Endometrial microvascular endothelial cells (primary cell): ENCODE results near the gene DGKH. TPM values are rescaled to one million over a fixed set of nuclear protein-coding genes. Genes with fewer than 3 reads are reported as not detected.
"Not testable (repeated sequence)": the region's sequence is repeated elsewhere in the genome, so short reads cannot be mapped to it uniquely, and the experiment has no call there.

Experiments used
- in situ Hi-C: cut with HindIII; loops from 2 replicates; pipeline ENCODE4 v1.10.0; 2017; ENCODE audit warnings: low sequenced_read_pairs, low pct_unique_long_range_greater_than_20kb; ENCODE audit errors: inconsistent ontology term
- total RNA-seq: library from RNA; depleted of rRNA; stranded (reverse); fragments of >200 nt; gene quantifications from one replicate; pipeline ENCODE4 v1.2.3, GENCODE V29; 2015; ENCODE audit errors: inconsistent ontology term

DGKH gene
- total RNA-seq, 1 donor from 2014 or later, result 14.8 TPM

DNA sequence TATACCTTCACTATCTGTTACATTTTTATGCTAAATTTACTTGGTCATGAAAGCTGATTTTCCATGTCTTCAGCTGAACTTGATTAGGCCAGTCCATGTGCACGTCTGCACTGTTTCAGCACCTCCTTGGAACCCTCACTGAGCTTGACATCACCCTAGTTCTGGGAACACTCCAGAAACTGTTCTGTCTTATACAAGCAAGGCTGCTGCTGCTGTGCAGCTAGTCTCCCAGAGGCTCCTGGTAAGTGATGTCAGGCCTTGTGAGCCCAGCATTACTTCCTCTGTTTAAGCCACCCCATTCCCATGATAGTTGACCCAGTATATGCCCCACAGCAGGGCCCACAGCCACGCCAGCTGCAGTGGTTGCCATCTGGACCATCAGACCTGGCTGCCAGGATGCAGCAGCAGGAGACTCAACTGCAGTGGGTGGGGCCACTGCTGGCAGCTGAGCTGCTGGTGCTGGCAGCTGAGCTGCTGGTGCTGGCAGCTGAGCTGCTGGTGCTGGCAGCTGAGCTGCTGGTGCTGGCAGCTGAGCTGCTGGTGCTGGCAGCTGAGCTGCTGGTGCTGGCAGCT is 133.0 kb downstream of the DGKH start:
- in situ Hi-C loops, result no loop called here

DNA sequence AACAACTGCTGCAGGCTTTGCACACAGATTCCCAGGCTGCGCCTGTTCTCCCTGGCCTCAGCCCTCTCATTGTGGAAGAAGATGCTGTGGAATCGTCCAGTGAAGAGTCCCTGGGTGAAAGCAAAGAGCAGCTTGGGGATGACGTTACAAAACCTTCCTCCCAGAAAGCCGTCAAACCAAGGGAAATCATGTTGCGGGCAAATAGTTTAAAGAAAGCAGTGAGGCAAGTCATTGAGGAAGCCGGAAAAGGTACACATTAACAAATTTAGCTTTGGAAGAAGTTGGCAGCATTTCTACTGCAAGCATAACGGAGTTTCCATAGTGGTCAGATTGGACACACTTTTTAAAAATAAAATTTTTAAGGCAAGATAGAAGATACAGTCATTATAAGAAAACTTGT is 140.6 kb downstream of the DGKH start:
- in situ Hi-C loops, result no loop called here

DNA sequence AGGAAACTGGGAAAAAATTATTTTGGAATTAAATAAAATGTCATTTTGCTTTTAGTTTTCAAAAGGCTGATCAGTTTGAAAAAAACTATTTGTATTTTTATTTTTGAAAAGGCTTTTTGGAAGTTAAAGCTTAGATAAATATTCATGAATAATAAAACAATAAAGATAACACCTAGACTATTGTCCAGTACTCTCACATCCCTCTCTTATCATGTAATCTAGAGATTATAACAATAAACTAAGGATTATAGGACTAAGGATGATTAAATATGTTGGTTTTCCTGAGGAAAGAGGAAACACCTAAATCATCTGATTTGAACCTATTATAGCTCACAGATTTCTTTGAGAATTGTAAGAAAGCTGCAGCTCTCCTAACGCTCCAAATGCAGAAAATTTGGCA is 142.1 kb downstream of the DGKH start:
- in situ Hi-C loops, result no loop called here

DNA sequence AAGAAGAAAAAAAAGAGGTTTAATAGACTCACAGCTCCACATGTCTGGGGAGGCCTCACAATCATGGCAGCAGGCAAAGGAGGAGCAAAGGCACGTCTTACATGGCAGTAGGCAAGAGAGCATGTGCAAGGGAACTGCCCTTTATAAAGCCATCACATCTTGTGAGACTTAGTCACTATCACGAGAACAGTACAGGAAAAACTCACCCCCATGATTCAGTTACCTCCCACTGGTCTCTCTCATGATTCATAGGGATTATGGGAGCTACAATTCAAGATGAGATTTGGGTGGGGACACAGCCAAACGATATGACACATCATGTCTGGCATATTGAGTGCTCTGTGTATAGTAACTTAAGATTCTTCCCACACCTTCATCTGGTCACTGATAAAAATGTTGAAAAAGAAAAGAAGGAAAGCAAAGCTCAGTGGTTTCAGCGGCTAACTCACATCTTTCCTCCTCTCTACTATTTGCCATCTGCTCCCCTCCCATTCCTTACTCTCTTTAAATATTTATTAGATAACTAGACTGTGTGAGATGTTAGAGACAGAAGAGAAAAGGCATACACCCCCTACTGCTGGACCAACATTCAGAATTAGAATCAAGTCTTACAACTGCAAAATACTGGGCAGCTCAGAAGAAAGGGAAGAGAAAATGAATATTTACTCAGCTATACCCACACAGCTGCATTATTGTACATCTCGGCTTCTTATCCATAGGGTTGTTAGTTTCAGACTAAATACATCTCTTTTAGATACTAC is 163.4 kb downstream of the DGKH start:
- in situ Hi-C loops, result no loop called here

DNA sequence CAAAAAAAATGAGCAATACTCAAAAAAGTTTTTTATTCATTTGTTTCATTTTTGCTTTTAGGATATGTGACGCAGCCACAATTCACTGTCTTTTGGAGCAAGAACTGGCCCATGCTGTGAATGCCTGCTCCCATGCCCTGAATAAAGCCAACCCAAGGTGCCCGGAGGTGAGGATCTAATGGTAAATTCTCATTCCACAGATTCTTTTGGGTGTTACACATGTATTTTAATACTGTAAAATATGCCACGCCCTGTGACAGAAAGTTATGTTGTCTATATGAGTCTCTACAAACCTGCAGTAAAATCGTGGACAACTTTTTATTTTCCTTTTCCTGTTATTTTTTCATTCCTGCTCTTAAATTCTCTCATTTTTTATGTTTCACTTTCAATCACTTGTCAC is 166.0 kb downstream of the DGKH start:
- in situ Hi-C loops, result no loop called here

DNA sequence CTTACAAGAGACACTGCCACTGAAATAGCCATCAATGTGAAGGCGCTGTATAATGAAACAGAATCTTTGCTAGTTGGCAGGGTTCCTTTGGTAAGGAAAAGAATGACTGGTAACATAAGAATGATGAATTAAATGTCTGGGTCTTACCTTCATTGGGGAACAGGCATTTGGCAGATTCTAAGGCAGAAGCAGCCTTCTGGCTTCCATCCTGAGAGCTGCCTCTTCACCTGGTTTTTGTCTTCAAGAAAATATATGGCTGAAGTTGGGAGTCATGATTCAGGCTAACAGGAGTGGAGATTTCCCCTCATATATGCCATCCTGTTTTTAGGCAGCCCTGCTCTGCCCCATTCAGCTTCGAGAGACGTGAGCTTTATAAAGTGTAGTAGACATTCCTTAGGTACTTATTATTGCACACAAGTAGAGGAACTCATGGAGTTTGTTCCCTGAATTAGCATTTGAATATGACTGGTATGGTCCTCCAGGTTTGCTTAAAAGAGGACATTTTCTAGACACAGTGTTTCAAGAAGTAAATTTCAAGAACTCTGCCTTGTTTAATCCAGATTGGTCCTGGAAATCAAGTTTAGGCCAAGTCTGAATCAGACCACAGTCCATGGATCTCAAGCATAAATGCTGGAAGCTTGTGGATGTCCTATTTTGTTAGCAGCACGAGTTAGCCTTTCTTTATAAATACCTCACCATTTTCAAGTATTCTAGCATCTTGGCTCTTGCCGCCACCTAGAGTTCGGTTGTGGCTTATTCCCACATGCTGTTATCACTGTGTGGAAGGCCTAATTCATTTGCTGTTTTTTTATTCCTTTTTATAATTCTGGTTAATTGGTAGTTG is 167.4 kb downstream of the DGKH start:
- in situ Hi-C loops, result no loop called here

DNA sequence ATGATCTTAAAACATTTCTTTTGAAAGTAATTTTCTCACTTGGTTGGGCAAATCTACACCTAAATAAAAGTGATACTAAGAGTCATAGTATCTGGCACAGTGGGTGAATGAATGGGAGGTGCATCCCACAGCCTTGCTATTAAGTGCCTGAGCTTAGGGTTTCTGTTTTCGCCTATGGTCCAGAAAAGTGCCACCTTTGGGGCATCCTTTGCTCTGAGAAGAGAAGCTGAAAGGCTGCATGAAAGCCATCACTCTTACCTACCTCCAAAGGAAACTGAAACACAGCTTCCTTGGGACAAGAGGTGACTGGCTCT is 167.9 kb downstream of the DGKH start:
- in situ Hi-C loops, result no loop called here

DNA sequence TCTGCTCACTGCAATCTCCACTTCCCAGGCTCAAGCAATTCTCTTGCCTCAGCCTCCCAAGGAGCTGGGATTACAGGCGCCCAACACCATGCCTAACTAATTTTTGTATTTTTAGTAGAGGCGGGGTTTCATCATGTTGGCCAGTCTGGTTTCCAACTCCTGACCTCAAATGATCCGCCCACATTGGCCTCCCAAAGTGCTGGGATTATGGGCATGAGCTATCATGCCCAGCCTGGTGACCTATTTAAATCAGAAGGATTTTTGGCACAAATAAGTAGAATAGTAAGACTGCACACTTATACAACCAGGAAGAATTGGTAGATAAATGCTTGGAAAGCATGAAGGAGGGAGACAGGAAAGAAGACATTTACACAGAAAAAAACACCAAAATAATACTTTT is 170.1 kb downstream of the DGKH start:
- in situ Hi-C loops, result no loop called here

DNA sequence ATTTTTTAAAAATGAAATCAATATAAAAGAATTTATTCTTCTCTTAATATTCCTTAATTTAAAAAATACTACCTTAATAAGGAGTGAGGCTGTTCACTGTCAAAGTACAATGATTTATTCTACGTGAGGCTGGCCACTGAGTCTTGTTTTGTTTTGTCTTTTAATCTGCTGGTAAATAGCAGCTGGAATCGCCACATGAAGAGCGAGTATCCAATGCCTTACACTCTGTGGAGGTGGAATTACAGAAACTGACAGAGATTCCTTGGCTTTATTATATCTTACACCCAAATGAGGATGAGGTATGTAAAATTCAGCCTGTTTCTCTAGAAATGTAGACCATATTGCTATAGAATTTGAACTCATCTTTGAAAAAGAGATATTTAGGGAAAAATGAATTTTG is 170.6 kb downstream of the DGKH start:
- in situ Hi-C loops, result no loop called here

DNA sequence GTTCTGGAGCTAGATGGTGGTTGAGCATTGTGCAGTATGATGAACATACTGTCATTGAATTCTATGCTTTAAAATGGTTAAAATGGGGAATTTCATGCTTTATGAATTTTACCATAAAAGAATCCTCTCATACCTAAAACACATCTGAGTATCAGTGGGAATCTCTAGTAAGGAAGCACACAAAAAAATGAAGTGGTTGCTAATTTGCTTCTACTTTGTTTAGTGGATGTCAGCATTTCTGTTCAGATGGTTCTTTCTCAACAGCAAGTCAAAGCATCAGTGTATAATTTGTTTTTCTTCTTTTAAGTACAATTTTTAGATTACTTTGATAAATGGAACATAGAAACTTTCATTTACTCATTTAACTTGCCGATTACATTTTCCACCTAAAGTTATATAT is 171.4 kb downstream of the DGKH start:
- in situ Hi-C loops, result no loop called here

DNA sequence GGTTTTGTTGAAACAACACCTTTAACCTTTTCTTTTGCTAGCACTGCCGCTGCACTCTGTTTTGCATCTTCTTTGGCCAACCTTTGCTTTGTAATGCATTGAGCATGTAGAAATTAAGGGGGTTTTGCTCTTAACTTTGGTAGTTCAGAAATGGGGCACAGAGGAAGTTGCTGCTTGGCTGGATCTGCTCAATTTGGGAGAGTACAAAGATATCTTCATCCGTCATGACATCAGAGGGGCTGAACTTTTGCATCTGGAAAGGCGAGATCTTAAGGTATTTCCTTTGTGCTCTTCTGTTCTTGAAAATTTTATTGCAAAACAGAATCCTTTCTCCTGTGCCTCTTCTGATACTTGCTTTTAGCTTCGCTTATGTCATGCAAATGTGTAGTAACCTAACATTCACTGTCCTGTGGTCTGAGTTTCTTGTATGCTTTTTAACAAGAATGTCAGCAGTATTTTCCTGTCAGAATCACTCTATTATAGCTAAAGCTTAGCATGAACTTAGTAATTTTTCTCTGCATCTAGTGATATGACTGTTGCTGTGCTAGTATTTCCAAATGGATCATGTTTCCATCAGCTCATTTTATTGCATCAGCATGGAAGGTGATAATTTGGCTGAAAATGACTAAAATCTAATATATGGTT is 172.8 kb downstream of the DGKH start:
- in situ Hi-C loops, result no loop called here

DNA sequence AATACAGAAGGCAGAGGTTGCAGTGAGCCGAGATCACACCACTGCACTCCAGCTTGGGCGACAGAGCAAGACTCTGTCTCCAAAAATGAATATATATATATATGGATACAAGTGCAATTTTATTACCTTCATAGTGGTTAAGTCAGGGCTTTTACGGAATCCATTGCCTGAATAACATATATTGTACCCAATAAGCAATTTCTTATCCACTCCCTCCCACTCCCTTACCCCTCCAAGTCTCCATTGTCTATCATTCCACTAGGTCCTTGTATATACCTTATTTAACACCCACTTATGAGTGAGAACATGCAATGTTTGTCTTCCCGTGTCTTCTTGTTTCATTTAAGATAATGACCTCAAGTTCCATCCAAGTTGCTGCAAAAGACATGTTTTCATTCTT is 175.2 kb downstream of the DGKH start:
- in situ Hi-C loops, result no loop called here

DNA sequence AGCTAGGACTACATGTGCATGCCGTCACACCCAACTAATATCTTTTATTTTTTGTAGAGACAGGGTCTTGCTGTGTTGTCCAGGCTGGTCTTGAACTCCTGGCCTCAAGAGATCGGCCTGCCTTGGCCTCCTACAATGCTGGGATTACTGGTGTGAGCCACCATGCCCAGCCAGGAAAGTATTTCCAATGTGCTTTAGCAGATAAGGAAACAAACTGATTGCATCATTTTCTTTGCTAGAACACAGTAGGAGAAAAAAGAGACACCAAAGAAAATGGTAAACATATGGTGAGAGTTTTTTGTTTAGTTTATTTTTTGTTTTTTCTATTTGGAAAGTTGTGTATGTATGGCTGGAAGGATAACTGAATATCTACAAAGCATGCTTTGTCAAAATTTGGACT is 176.6 kb downstream of the DGKH start:
- in situ Hi-C loops, result no loop called here

DNA sequence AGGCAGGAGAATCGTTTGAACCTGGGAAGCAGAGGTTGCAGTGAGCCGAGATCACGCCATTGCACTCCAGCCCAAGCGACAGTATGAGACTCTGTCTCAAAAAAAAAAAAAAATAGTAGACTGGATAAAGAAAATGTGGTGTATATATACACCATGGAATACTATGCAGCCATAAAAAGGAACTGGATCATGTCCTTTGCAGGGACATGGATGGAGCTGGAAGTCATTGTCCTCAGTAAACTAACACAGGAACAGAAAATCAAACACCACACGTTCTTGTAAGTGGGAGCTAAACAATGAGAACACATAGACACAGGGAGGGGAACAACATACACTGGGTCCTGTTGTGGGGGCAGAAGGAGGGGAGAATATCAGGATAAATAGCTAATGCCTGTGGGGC is 178.3 kb downstream of the DGKH start:
- in situ Hi-C loops, result not testable (repeated sequence)

DNA sequence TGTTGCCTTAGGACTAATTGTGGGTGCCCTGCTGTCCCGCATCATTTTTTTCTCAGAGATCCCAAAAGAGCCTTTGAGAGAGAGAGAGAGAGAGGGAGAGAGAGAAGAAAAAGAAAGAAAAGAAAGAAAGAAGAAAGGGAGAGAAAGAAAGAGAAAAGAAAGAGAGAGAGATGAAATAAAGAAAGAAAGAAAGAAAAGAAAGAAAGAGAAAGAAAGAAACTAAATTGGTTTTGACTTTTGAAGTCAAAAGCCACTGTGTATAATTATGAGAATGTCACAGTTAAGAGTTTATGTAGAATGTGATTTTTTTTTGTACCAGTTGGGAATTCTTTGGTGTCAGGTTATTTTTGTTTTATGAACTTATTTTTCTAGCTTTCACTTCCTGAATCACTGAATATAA is 180.1 kb downstream of the DGKH start:
- in situ Hi-C loops, result no loop called here

DNA sequence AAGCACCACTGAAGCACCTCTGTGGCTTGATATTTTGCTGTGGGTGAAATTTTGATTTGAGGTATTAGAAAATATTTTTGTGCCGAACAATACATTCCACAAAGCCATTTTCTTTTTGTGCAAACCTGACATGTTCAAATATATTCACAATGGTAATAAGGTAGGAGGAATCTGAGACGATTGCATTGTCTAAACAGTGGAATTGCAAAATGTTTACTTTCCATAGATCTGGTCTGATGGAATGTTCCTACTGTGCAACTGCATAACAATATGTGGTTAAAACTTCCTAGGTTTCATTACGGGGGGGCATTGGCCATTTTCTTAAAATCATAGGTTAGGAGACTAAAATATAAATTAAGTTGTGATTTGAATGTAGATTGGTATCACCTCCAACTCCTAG is 180.8 kb downstream of the DGKH start:
- in situ Hi-C loops, result no loop called here

DNA sequence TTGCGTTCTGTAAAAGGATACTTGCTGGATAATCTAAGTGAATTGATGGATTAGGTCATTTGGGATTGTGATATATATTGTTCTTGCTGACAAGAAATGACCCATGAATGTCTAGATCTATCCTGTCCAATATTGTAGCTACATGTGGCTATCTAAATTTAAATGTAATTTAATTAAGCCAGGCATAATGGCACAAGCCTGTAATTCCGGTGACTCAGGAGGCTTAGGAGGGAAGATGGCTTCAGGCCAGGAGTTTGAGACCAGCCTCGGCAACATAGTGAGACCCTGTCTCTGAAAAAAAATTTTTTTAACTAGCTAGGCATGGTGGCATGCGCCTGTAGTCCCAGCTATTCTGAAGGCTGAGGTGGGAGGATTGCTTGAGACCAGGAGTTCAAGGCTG is 184.2 kb downstream of the DGKH start:
- in situ Hi-C loops, result no loop called here

DNA sequence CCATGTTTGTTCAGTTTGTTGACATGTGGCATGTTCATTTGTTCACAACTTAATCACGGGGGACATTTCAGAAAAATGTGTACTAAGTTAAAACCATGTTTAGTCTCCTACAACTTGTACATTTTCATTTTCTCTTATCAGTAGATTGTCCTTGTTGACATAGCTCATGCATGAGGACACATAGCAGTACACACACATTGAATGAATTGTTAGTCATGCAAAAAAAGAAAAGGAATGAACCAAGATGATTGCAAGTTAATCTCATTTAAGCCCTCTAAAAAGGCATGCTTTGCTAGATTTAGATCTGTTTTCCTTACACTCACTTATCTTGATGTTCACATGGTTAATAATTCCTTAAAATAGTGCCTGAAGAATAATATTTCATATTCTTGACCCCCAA is 185.3 kb downstream of the DGKH start:
- in situ Hi-C loops, result no loop called here

DNA sequence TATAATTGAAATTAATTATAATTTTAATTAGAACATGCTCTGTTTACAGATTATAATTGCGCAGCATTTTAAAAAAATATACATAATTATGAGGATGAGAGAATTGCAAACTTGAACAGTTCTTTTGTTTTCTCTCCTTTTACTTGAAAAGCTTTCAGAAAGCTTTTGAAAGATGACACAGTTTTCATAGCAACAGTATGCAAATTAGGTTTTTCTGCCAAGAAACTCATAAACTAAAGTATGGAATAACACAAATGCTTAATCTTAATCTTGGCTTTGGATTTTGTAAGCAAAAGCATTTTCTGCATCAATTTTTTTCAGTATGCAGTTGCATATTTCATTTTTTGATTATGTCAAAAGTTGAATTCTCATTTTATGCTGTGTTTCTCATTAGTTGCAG is 190.7 kb downstream of the DGKH start:
- in situ Hi-C loops, result no loop called here

DNA sequence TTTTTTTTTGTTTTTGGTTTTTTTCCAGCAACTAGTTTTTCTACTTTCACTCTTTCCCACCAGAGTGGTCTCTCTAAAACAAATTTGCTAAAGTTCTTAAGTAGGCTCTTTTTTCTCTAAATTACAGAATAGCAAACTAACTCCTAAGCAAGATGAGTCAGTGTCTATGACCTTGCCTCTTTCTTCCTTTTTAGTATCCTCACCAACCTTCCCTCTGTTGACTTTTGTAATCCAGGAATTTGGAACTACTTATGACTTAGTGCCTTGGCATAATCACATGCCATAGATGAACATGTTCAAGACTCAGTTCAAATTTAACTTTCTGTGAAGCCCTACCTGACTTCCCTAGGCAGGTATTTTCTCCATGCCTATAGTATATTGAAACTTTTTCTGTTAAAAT is 191.2 kb downstream of the DGKH start:
- in situ Hi-C loops, result no loop called here
